ENCODE results near the gene LAMA2.

Gene LAMA2

DNA sequence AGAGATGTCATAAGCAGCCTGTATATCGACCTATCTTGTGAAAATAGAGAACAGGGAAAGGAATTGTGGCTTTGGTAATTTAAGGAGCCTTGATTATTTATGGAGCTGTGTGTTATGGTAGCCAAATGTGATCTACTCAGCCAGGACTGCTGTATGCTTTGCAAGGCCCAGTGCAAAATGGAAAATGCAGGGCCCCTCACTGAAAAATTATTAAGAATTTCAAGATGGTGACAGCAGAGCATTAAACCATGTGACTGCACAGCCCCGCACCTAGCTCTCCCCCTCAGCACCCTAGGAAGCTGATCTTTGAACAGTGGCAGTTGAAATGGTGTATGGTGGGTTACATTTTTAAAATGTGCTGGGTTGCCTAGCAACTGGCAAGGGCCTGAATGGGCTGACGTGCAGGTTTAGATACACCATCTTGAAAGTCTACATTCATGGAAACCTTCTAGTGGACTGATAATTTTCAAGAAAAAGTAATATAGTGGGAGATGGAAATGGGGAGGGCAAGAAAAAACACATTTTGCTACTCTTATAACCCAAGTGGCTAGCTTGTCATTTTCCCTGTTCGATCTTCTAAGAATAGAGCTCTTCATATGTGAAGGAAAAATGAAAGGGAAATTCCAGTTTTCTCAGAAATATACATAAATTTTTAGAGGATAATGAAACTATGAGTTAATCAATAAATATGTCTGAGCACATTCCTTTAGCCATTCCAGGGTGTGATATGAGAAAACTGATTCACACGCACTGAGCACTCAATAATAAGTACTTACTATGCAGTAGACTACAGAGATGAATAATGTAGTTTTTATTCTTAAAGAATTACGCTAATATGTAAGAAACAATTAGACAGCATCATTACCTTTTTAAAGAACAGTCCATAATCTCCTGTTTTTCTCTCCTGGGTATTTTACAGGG is 619.1 kb downstream of the LAMA2 start:
- DNase-seq, result no peak

DNA sequence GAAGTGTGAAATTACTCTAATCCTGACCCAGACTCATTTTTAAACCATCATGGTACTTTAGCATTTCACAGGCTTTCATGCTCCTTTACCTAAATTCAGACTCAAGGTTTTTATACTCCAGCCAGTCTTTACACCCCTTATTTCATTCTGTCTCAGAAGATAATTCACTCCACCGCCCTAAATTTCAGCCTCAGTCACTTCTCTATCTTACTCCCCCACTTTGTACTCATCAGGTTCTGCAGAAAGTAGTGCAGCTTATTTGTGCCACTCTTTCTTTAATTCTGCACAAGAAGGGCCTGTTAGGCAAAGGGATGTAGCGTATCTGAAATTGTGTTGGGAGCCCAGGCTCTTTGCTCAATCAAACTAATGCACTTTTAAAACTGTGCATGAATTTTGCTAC is 621.5 kb downstream of the LAMA2 start:
- peak; percentile 43 for DNase-seq

DNA sequence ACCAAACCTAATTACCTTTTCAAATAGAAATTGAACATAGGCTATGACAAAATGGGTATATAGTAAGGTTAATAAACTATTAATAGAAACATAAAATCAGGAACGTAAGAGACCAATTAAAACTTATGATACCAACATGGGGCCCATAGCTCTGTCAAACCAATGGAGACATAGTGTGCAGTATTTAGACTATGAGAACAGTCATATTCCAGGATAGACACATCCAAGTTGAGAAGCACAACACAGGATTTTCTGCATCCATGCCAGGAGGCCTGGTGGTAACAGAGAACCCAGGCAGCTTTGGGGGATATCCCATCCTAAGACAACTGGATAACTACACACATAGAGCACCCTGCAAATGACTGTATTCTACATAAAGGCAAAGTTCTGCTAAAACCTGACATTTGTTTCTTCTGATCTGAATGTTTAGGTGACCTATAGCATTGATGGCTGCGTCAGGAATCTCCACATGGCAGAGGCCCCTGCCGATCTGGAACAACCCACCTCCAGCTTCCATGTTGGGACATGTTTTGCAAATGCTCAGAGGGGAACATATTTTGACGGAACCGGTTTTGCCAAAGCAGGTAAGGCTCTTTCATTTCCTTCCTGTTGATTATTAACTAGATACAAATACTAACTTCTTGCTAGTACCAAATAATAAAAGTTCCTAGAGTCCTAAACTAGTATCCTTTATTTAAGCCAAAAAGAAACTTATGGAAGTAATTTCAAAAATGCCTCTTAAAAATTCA is 624.3 kb downstream of the LAMA2 start:
- DNase-seq, result no peak

- peak; percentile 95 for DNase-seq
Observed at GRCh38 chr6:129507846-129508245, 624.9 kb downstream of the LAMA2 start.

DNA sequence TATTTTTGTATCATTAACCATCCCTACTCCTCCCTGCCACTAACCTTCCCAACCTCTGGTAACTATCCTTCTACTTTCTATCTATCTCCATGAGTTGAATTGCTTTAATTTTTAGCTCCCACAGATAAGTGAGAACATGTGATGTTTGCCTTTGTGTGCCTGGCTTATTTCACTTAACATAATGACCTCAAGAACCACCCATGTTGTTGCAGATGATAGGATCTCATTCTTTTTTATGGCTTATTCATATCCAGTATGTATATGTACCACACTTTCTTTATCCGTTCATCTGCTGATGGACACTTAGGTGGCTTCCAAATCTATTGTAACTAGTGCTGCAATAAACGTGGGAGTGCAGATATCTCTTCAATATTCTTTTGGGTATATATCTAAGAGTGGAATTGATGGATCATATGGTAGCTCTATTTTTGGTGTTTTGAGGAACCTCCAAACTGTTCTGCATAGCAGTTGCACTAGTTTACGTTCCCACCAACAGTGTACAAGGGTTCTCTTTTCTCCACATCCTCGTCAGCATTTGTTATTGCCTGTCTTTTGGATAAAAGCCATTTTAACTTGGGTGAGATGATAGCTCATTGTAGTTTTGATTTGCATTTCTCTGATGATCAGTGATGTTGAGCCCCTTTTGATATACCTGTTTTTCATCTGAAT is 625.7 kb downstream of the LAMA2 start:
- DNase-seq, result peak; percentile 49

DNA sequence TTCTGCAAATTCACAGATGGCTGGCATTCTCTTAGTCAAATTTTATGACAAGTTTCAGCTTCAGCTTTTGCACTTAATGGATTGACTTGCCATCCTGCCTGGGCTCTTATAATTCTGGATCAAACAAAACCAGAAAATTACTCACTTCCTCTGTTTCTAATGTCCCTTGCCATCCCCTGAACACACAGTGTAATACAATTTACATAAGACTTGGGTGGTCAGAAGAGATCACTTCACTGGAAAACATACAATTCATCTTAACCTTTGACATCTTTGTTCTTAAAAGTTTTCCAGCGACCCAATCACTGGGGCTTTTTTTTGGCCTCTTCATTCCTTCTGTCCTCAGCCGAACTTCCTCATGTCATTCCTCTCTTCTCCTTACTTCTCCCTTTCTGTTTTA is 628.0 kb downstream of the LAMA2 start:
- DNase-seq, result no peak

DNA sequence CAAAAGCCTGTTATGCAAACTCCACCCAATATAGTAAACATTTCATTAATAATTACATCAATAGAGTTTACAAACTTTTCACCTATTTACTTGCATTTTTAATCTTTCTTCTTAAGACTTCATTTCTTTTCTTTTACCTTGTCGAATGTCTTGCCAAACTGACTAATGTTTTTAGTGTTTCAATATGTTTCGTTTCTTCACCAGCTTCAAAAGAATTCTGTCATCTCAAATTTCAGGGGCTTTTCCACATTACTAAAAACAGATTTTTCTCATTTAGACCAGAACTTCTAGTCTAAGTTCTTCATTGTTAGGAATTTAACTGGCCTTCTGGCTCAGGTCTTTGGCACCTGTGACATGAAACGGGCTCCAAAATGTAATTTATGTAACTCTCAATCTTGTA is 630.5 kb downstream of the LAMA2 start:
- DNase-seq, result no peak

- no peak for DNase-seq
Observed at GRCh38 chr6:129515004-129515403, 632.1 kb downstream of the LAMA2 start.

- no peak for DNase-seq
Observed at GRCh38 chr6:129516005-129516404, 633.1 kb downstream of the LAMA2 start.

- no peak for DNase-seq
Observed at GRCh38 chr6:129516787-129517186, 633.8 kb downstream of the LAMA2 start.

DNA sequence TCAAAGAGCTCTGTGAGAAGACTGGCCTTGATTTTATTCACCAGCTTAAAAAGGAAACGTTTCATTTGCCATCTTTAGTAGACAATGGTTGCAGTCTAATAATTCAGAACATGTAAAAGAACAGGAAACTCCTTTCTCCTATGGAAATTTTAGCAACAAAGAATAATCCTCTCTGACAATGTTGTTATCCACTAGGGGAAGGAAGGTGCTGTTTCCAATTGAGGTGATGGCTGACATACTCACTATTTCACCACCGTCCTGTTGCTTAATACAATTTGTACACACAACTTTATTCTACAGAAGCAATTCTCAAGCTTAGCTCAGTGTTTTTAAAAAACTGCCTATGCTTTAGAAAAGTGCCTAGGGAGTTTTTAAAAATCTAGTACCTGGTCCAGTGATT is 634.4 kb downstream of the LAMA2 start:
- DNase-seq, result no peak

- DNase-seq, result no peak
Observed at GRCh38 chr6:129519750-129520149, 636.8 kb downstream of the LAMA2 start.

- DNase-seq, result no peak
Observed at GRCh38 chr6:129521946-129522345, 639.0 kb downstream of the LAMA2 start.

GRCh38 chr6:129523816-129524215 is 640.9 kb downstream of the LAMA2 start:
- DNase-seq, result no peak

DNA sequence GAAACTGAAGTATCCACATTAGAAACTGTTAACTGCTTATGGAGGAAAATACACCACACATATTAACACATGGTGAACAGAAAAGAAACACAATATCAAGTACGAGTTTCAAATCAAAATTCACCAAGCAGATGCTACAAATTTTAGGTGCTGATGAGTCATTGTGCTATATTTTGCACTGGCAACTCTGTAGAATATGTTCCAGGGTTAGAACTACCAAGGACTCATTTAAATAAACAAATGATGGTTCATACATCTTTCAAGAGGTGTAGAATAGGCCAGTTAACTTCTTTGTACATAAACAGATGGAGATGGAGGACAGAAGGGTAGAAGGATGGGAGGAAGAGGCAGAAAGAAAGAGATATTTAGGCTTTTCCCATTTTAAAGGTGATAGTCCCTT is 642.1 kb downstream of the LAMA2 start:
- no peak for DNase-seq

DNA sequence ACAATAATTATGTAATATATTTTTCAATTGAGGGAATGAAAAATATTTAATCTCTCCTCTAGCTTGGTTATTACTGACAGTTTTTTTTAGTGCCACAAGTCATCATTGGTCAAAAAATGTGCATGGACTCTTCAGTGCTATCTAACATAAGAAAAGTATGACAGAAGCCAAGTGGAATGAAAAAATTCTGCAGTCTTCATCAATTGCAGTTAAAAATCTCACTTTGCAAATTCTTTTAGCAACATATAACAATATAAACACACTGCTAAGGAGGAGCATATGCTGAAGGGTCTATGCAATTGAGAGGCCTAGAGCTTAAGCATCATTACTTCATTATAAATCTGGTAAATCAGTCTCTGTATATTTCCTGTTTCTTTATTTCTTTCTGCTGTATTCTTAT is 652.0 kb downstream of the LAMA2 start:
- DNase-seq, result no peak

- no peak for DNase-seq
Observed at GRCh38 chr6:129536271-129536670, 653.3 kb downstream of the LAMA2 start.

GRCh38 chr6:129539032-129539431 is 656.1 kb downstream of the LAMA2 start:
- no peak for DNase-seq

DNA sequence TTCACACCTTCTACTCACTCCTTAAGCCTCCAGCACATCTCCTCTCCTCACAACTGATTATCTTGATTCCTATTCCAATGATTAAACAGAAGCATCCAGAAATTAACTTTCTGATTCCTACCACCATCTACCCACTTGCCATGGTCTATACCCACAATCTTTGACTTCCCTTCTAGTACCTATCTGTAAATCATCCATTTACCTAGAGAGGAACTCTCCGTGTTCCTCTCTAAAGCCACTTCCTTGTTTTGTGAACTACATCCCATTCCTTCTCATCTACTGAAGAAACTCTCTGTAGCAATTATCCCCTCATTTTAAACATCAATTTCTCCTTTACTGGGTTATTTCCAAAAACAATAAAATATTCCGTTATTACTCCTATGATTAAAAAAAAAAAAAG is 659.8 kb downstream of the LAMA2 start:
- no peak for DNase-seq

DNA sequence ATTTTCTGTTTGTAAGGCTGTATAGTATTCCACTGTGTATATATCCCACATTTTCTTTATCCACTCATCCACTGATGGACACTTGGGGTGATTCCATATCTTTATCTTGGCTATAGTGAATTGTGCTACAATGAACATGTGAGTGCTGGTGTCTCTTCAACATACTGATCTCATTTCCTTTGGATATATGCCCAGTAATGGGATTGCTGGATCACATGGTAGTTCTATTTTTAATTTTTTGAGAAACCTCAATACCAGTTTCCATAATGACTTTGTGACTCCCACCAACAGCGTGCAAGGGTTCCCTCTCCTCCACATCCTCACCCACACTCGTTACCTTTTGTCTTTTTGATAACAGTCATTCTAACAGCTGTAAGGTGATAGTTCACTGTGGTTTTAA is 661.0 kb downstream of the LAMA2 start:
- DNase-seq, result no peak

GRCh38 chr6:129544892-129545612 is 662.1 kb downstream of the LAMA2 start:
- no peak for DNase-seq

DNA sequence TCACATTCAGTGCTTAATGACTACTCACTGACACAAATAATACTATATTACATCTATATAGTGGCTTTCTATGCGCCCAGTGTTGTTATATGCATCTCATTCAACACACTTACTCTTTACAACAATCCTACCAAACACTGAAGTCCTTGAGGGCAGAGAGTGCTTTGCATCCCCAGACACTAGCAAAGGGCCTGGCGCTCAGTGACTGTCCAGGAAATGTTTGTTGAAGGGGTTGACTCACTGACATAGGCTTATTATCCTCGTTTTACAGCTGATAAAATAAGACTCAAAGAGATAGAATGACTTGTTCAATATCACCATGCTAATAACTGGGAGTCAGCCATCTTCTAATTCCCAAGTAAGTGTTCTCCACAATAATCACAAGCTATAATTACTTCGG is 663.8 kb downstream of the LAMA2 start:
- no peak for DNase-seq

GRCh38 chr6:129551486-129551885 is 668.5 kb downstream of the LAMA2 start:
- DNase-seq, result no peak

Measured in hematopoietic multipotent progenitor cell treated with erythropoietin and hydrocortisone succinate and interleukin-3 and kit ligand, for 6 days (in vitro differentiated cells).